Stimulated activated naive CD8-positive, alpha-beta T cell treated with anti-CD3 and anti-CD28 coated beads, Interleukin-15, Interleukin-2, amounts not matched to agents 100 ng/mL and 50 ng/mL, for 24 hours (primary cell): ENCODE measurements around the gene SLC23A2.
A peak's percentile ranks its signal among the peaks of the same experiment; 100 is the strongest.

Experiments
- H3K27ac Mint-ChIP-seq: one replicate; pipeline ENCODE4 v1.8.0; 2021; ENCODE audit warnings: mild to moderate bottlenecking, mixed read lengths
- H3K27me3 Mint-ChIP-seq: one replicate; pipeline ENCODE4 v1.8.0; 2021; ENCODE audit warnings: mixed read lengths
- H3K36me3 Mint-ChIP-seq: one replicate; pipeline ENCODE4 v1.8.0; 2021; ENCODE audit warnings: low read depth, mixed read lengths
- H3K4me1 Mint-ChIP-seq: one replicate; pipeline ENCODE4 v1.8.0; 2021; ENCODE audit warnings: low read depth, mixed read lengths
- H3K4me3 Mint-ChIP-seq: one replicate; pipeline ENCODE4 v1.8.0; 2021; ENCODE audit warnings: mild to moderate bottlenecking, mixed read lengths
- H3K9me3 Mint-ChIP-seq: one replicate; pipeline ENCODE4 v1.8.0; 2021; ENCODE audit warnings: mixed read lengths

Gene SLC23A2

DNA sequence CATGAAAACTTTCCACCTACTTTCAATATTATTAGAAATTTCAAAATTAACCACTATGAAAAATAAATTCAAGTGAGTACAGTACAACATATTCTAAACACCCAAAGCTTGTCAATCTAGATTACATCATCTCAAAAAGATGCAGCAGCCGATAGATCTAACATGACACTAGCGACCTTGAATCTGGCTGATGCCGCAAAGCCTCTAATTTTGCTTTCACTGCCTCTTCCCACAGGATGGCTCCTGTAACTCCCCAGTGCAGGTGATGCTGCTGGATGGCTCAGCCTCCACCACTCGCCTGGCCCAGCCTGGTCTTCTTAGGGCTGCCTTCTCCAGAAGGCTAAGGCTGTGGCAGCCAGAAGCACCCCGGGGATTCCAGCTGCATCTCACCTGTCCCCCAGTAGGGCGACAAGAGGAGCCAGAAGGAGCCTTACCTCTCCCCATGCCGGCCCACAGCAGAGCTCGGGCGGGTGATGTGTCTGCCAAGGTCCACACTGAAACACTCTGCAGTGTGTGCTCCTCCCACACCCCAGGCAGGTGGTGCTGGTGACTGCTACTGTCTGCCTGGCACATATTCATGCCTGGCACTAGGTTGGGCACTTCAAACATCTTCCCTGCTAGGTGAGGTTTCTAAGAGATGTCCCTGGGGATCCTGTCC, 82.1 kb downstream of the SLC23A2 start:
- H3K27ac Mint-ChIP-seq: no peak overlapping the region
- no peaks in the 10 kb centered on the region for H3K4me1 Mint-ChIP-seq
- H3K27me3 Mint-ChIP-seq: no peaks in the 10 kb centered on the region
- no peaks in the 10 kb centered on the region for H3K9me3 Mint-ChIP-seq
- H3K4me3 Mint-ChIP-seq: no peak overlapping the region
- H3K36me3 Mint-ChIP-seq: peaks cover 4% of the 10 kb centered on the region

GRCh38 chr20:4918473-4918872, 82.8 kb downstream of the SLC23A2 start:
- H3K36me3 Mint-ChIP-seq: peaks cover 4% of the 10 kb centered on the region
- no peaks in the 10 kb centered on the region for H3K9me3 Mint-ChIP-seq
- no peak overlapping the region for H3K27ac Mint-ChIP-seq
- no peak overlapping the region for H3K4me3 Mint-ChIP-seq
- H3K4me1 Mint-ChIP-seq: no peaks in the 10 kb centered on the region
- H3K27me3 Mint-ChIP-seq: no peaks in the 10 kb centered on the region

- peaks cover 9% of the 10 kb centered on the region for H3K36me3 Mint-ChIP-seq
- peak overlapping the region; percentile 32 for H3K27ac Mint-ChIP-seq
- no peaks in the 10 kb centered on the region for H3K9me3 Mint-ChIP-seq
- no peak overlapping the region for H3K4me3 Mint-ChIP-seq
- peaks cover 6% of the 10 kb centered on the region for H3K4me1 Mint-ChIP-seq
- no peaks in the 10 kb centered on the region for H3K27me3 Mint-ChIP-seq
These were observed 84.1 kb downstream of the SLC23A2 start for GRCh38 chr20:4916971-4917881.

- peaks cover 9% of the 10 kb centered on the region for H3K4me1 Mint-ChIP-seq
- no peak overlapping the region for H3K4me3 Mint-ChIP-seq
- peaks cover 17% of the 10 kb centered on the region for H3K36me3 Mint-ChIP-seq
- H3K27ac Mint-ChIP-seq: no peak overlapping the region
- H3K9me3 Mint-ChIP-seq: no peaks in the 10 kb centered on the region
- H3K27me3 Mint-ChIP-seq: no peaks in the 10 kb centered on the region
These were observed 88.2 kb downstream of the SLC23A2 start for GRCh38 chr20:4913147-4913546.

GRCh38 chr20:4912380-4913142, 88.7 kb downstream of the SLC23A2 start:
- H3K4me1 Mint-ChIP-seq: peaks cover 9% of the 10 kb centered on the region

GRCh38 chr20:4910951-4911350, 90.4 kb downstream of the SLC23A2 start:
- H3K27me3 Mint-ChIP-seq: no peaks in the 10 kb centered on the region
- H3K4me3 Mint-ChIP-seq: no peak overlapping the region
- no peak overlapping the region for H3K27ac Mint-ChIP-seq
- no peaks in the 10 kb centered on the region for H3K9me3 Mint-ChIP-seq
- H3K36me3 Mint-ChIP-seq: peaks cover 23% of the 10 kb centered on the region
- H3K4me1 Mint-ChIP-seq: peaks cover 9% of the 10 kb centered on the region

More at GRCh38 chr20:4912380-4913142, 88.7 kb downstream of the SLC23A2 start:
- no peaks in the 10 kb centered on the region for H3K27me3 Mint-ChIP-seq
- H3K36me3 Mint-ChIP-seq: peaks cover 22% of the 10 kb centered on the region
- H3K27ac Mint-ChIP-seq: no peak overlapping the region
- no peak overlapping the region for H3K4me3 Mint-ChIP-seq
- no peaks in the 10 kb centered on the region for H3K9me3 Mint-ChIP-seq

- no peak overlapping the region for H3K27ac Mint-ChIP-seq
- peaks cover 41% of the 10 kb centered on the region for H3K36me3 Mint-ChIP-seq
- H3K9me3 Mint-ChIP-seq: no peaks in the 10 kb centered on the region
- no peak overlapping the region for H3K4me3 Mint-ChIP-seq
- H3K27me3 Mint-ChIP-seq: no peaks in the 10 kb centered on the region
- H3K4me1 Mint-ChIP-seq: no peaks in the 10 kb centered on the region
These were observed 95.7 kb downstream of the SLC23A2 start for GRCh38 chr20:4905613-4906012.

- H3K4me3 Mint-ChIP-seq: no peak overlapping the region
- no peak overlapping the region for H3K27ac Mint-ChIP-seq
- H3K4me1 Mint-ChIP-seq: no peaks in the 10 kb centered on the region
- H3K9me3 Mint-ChIP-seq: no peaks in the 10 kb centered on the region
- peaks cover 42% of the 10 kb centered on the region for H3K36me3 Mint-ChIP-seq
- no peaks in the 10 kb centered on the region for H3K27me3 Mint-ChIP-seq
These were observed 96.1 kb downstream of the SLC23A2 start for GRCh38 chr20:4905195-4905594.

- H3K4me1 Mint-ChIP-seq: no peaks in the 10 kb centered on the region
- H3K27me3 Mint-ChIP-seq: no peaks in the 10 kb centered on the region
- peaks cover 49% of the 10 kb centered on the region for H3K36me3 Mint-ChIP-seq
- H3K4me3 Mint-ChIP-seq: no peak overlapping the region
- H3K9me3 Mint-ChIP-seq: no peaks in the 10 kb centered on the region
- no peak overlapping the region for H3K27ac Mint-ChIP-seq
These were observed 97.0 kb downstream of the SLC23A2 start for GRCh38 chr20:4904127-4904860.

- no peaks in the 10 kb centered on the region for H3K4me1 Mint-ChIP-seq
- peaks cover 49% of the 10 kb centered on the region for H3K36me3 Mint-ChIP-seq
- no peak overlapping the region for H3K27ac Mint-ChIP-seq
- no peak overlapping the region for H3K4me3 Mint-ChIP-seq
- H3K27me3 Mint-ChIP-seq: no peaks in the 10 kb centered on the region
- no peaks in the 10 kb centered on the region for H3K9me3 Mint-ChIP-seq
These were observed 98.5 kb downstream of the SLC23A2 start for GRCh38 chr20:4902788-4903187.

GRCh38 chr20:4901031-4901818, 100.1 kb downstream of the SLC23A2 start:
- no peaks in the 10 kb centered on the region for H3K9me3 Mint-ChIP-seq
- H3K4me1 Mint-ChIP-seq: no peaks in the 10 kb centered on the region
- H3K36me3 Mint-ChIP-seq: peaks cover 47% of the 10 kb centered on the region
- no peak overlapping the region for H3K27ac Mint-ChIP-seq
- H3K27me3 Mint-ChIP-seq: no peaks in the 10 kb centered on the region
- H3K4me3 Mint-ChIP-seq: no peak overlapping the region

DNA sequence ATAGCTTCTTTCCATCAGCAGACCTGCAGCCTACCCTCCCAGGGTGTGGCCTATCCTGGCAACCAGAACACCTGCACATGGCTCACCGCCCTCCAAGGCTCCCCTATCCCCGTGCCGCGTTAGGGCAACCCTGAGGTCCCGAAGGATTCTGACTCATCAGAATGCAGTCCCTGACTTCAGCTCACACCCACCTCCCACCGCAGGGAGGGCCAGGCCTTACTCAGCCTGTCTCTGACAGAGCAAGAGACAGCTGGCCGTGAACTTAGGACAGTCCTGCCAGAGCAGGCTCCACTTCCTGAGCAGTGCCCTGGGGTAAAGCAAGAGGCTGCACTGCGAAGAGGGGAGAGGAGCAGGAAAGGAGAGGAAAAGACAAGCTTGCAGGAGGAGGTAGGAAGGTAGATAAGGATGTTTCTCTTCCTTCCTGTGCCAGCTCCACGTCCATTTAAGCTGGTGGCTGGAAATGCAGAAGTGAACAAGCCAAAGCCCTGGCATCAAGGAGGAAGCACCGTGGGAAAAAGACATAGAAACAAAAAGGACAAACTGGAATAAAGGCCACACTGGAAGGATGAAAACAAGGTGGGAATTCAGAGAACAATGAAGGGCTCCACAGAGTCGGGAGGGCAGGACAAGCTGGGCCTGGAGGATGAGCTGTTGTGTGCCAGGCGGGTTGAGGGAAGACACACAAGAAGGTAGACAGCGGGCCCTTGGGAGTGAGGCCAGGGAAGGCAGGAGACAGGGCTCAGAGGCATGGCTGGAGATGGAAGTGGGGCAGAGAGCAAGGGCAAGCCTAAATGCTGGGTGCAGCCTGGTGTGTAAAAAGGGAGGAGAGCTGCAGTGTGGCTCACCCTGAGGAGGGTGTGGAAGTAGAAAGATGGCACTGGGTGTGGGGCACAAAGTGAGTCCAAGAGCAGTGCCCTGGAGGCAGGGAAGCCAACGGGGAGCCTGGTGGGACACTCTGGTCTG, 102.7 kb downstream of the SLC23A2 start:
- Mint-ChIP-seq H3K36me3 (peaks cover 31% of the 10 kb centered on the region), H3K4me1 (no peaks in the 10 kb centered on the region), H3K9me3 (no peaks in the 10 kb centered on the region), H3K4me3 (no peak overlapping the region), H3K27me3 (no peaks in the 10 kb centered on the region), H3K27ac (peak overlapping the region; percentile 6)

GRCh38 chr20:4897600-4897999, 103.7 kb downstream of the SLC23A2 start:
- H3K36me3 Mint-ChIP-seq: peaks cover 36% of the 10 kb centered on the region
- no peak overlapping the region for H3K4me3 Mint-ChIP-seq
- H3K4me1 Mint-ChIP-seq: no peaks in the 10 kb centered on the region
- no peak overlapping the region for H3K27ac Mint-ChIP-seq
- H3K9me3 Mint-ChIP-seq: no peaks in the 10 kb centered on the region
- no peaks in the 10 kb centered on the region for H3K27me3 Mint-ChIP-seq
